HG03097 (cell line): ENCODE data around the gene SLC2A11.

Experiments
- ATAC-seq: cut with Tn5 transposase; IDR thresholded peaks from one replicate; pipeline ENCODE4 v1.9.1; 2021; ENCODE audit not compliant: unreplicated experiment, low FRiP score

Gene SLC2A11

GRCh38 chr22:23857606-23858483, at the start of gene SLC2A11:
Gene SLC2A11, plus strand, starts transcription at chr22:23857875. Its CDS starts 125 bp downstream, at chr22:23858000.
- peak; percentile 94 for ATAC-seq

- ATAC-seq: no peak
These were observed 45.3 kb upstream of the SLC2A11 start for GRCh38 chr22:23812378-23812777.

GRCh38 chr22:23815541-23816155, 42.0 kb upstream of the SLC2A11 start:
- ATAC-seq: no peak

DNA sequence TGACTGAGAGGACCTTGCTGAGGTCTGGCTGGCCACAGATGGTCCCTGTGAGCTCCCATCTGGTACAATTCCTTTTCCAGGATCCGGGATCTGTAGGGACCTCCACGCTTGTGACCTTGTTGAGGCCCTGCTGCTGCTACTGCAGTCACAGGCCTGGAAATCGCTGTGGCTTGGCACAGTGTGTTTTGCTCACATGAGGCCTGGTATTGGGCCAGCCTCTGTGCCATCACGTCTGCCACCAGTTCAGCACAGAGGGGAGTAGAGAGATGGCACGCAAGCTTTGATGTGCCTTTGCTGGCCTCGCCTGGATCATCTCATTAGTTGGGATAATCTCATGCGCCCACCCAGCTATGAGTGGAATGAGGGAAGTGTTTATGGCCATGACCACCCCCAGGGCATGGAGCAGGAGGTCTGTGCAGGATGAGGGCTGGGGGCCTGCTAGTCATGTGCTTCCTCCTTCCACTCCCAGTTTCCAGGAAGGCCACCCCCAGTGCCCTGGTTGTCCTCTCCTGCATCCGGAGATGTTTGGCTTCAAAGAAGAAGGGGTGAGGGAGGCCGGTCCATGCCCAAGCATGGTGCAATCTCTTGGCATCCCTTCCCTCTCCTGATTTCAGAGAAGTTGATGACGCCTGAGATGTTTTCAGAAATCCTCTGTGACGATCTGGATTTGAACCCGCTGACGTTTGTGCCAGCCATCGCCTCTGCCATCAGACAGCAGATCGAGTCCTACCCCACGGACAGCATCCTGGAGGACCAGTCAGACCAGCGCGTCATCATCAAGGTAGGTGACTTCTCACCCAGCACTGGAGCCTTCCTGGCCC, 41.3 kb upstream of the SLC2A11 start:
- ATAC-seq: no peak

- no peak for ATAC-seq
These were observed 40.5 kb upstream of the SLC2A11 start for GRCh38 chr22:23817146-23817545.

DNA sequence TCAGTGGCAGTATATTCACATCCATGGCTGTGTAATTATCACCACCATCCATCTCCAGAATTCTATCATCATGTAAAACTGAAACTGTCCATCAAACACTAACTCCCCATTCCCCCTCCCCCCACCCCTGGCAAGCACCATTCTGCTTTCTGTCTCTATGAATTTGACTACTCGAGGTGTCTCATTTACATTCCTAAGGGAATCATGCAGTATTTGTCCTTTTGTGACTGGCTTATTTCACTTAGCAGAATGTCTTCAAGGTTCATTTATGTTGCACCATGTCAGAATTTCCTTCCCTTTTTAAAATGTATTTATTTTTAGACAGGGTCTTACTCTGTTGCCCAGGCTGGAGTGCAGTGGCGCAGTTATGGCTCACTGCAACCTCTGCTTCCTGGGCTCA, 39.1 kb upstream of the SLC2A11 start:
- ATAC-seq: no peak

- ATAC-seq: no peak
These were observed 36.9 kb upstream of the SLC2A11 start for GRCh38 chr22:23820748-23821211.

DNA sequence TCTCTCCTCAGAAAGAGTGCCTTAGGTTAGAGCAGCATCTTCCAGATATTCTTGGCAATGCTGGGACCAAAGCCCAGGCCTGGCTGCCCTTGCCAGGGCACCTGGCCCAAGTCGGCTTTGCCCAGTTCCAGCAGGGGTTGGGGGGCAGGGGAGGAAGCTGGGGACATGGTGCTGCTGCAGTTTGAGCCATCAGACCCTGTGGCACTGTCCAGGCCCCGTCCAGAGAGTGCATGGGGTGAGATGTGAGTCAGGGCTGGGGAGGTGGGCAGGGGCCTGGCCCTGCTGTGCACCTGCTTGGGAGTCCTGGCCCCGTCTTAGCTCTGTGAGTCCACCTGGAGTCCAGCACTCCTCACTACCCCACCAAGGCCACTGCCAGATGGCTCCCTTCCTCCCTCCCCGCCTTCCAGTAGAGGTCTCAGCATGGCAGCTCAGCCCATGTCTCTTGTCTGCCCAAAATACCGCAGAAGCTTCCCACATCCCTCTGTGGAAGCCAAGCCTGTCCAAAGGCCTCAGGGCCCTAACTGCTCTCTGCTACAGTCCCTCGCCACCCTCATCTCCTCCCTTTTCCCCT, 35.5 kb upstream of the SLC2A11 start:
- no peak for ATAC-seq

DNA sequence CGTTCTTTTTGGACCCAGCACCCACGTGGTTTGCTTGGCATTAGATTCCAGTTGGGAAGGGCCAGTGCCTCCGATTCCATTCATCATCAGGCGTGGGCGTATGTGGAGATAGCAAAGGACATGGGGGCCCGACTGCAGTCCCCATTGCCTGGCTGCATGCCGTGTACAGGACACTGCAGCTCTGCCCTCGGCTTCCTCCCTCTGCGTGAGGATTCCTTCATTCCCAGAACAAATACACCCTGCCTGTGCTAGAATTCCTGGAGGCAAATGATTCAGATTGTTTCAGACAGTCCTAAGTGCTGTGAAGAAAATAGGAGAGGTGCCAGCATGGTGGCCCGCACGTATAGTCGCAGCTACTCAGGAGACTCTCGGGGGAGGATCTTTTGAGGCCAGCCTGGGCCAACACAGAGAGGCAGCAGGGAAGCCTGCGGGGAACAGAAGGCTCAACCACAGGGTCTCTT, 34.3 kb upstream of the SLC2A11 start:
- ATAC-seq: no peak

DNA sequence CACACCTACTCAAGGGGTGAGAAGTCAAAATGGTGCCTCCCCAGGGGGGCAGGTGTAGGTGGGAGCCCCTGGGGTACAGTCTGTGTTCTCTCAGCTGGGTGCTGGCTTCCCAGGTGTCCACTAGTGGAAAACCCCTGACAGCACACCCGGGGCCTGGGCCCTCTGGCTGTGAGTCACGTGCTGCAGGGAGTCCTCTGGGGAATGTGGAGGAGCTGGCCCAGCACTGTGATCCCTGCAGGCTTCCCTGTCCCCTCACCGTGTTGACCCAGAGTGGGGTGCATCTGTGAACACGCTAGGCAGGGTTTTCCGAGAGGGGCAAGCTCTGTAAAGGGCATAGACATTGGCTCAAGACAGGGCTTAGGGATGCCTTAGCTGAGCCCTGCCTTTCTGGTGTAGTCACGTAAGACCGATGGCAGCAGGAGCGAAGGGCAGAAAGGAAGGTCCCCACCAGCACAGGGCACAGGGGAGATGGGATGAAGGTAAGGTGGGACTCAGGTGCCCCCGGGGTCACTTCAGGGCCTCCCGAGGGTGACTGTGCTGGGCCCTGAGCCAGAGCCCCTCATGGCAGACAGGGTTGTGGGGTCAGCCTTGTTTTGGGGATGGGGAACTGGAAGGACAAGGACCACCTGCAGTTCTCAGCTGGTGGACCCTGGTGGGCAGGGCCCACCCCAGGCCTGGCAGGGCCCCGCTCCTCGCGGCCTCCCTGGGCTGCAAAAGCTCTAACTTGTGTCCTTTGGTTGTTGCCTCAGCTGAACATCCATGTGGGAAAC, 33.0 kb upstream of the SLC2A11 start:
- ATAC-seq: no peak

- no peak for ATAC-seq
These were observed 32.3 kb upstream of the SLC2A11 start for GRCh38 chr22:23825246-23825905.

GRCh38 chr22:23826510-23827350, 30.9 kb upstream of the SLC2A11 start:
- no peak for ATAC-seq

- ATAC-seq: no peak
These were observed 30.2 kb upstream of the SLC2A11 start for GRCh38 chr22:23827351-23827995.

GRCh38 chr22:23828800-23829680, 28.6 kb upstream of the SLC2A11 start:
- ATAC-seq: no peak

GRCh38 chr22:23829845-23830372, 27.8 kb upstream of the SLC2A11 start:
- no peak for ATAC-seq

GRCh38 chr22:23831261-23831660, 26.4 kb upstream of the SLC2A11 start:
- ATAC-seq: no peak

GRCh38 chr22:23831781-23832180, 25.9 kb upstream of the SLC2A11 start:
- ATAC-seq: no peak
